Lower lobe of right lung (tissue), 2 donors: ENCODE data around the gene ADAMTSL1. TPM values are rescaled to one million over a fixed set of nuclear protein-coding genes. Genes with fewer than 3 reads are reported as not detected.

Experiments
- ATAC-seq, 2 donors: fragments of 200-7000 bp; cut with Tn5 transposase; one replicate each; pipeline ENCODE4 v1.9.1; 2020 to 2022; ENCODE audit warnings: mild to moderate bottlenecking in 2 of 2, moderate library complexity in 2 of 2
- DNase-seq: peaks from one replicate; pipeline ENCODE4 v3.0.0-alpha.2; 2020
- H3K27ac ChIP-seq: fragments of 200-600 bp; one replicate; pipeline ENCODE4 v1.8.0; 2022
- H3K27me3 ChIP-seq: fragments of 200-600 bp; one replicate; pipeline ENCODE4 v1.8.0; 2022; ENCODE audit warnings: low read depth
- H3K36me3 ChIP-seq: fragments of 200-600 bp; one replicate; pipeline ENCODE4 v1.8.0; 2022; ENCODE audit warnings: mild to moderate bottlenecking
- H3K4me1 ChIP-seq: fragments of 200-600 bp; one replicate; pipeline ENCODE4 v1.8.0; 2022
- H3K4me3 ChIP-seq: fragments of 200-600 bp; one replicate; pipeline ENCODE4 v1.8.0; 2022; ENCODE audit warnings: mild to moderate bottlenecking
- H3K9me3 ChIP-seq: fragments of 200-600 bp; one replicate; pipeline ENCODE4 v1.8.0; 2022
- CTCF ChIP-seq: fragments of 200-600 bp; IDR thresholded peaks from one replicate; pipeline ENCODE4 v1.8.0; 2022; ENCODE audit warnings: antibody characterized with exemption, mild to moderate bottlenecking
- intact Hi-C: fragments of 100-400 bp; cut with DNase I; formaldehyde crosslinking; loops from one replicate; pipeline ENCODE4 v1.11.0; 2022
- total RNA-seq: library from RNA; stranded (reverse); fragmentation: NEBNext Ultra II Directional; extraction: Animal tissue kit (Norgen Biotek cat#: 25700); gene quantifications from one replicate; pipeline ENCODE4 v1.2.1, GENCODE V29; 2021
- donor health status: DM: no; HTN: yes; CAD: no; lungs with severe emphysema.

ADAMTSL1 gene
- total RNA-seq, 1 donor from 2014 or later = 3.7 TPM

- H3K4me3 ChIP-seq = no peak overlapping the region
- H3K9me3 ChIP-seq = no peaks in the 10 kb centered on the region
- intact Hi-C loops = no loop called here
- no peak for TF ChIP-seq CTCF
- no peak for ATAC-seq
- no peak overlapping the region for H3K27ac ChIP-seq
- no peaks in the 10 kb centered on the region for H3K27me3 ChIP-seq
- no peaks in the 10 kb centered on the region for H3K36me3 ChIP-seq
- DNase-seq = no peak
- peaks cover 8% of the 10 kb centered on the region for H3K4me1 ChIP-seq
These were observed 162.8 kb downstream of the ADAMTSL1 start for GRCh38 chr9:18636781-18637180.

- no peak for TF ChIP-seq CTCF
- peaks cover under 1% of the 10 kb centered on the region for H3K4me1 ChIP-seq
- ATAC-seq (no peak), DNase-seq (no peak)
- no peak overlapping the region for H3K4me3 ChIP-seq
- intact Hi-C loops = no loop called here
- H3K27me3 ChIP-seq = no peaks in the 10 kb centered on the region
- no peak overlapping the region for H3K27ac ChIP-seq
- H3K36me3 ChIP-seq = no peaks in the 10 kb centered on the region
- no peaks in the 10 kb centered on the region for H3K9me3 ChIP-seq
These were observed 164.7 kb downstream of the ADAMTSL1 start for GRCh38 chr9:18638371-18639249.

GRCh38 chr9:18639911-18640310 lies 166.0 kb downstream of the ADAMTSL1 start:
- H3K36me3 ChIP-seq = no peaks in the 10 kb centered on the region
- no peak for TF ChIP-seq CTCF
- ATAC-seq = no peak
- intact Hi-C loops = no loop called here
- H3K27ac ChIP-seq = no peak overlapping the region
- no peaks in the 10 kb centered on the region for H3K27me3 ChIP-seq
- no peaks in the 10 kb centered on the region for H3K4me1 ChIP-seq
- DNase-seq = no peak
- no peaks in the 10 kb centered on the region for H3K9me3 ChIP-seq
- H3K4me3 ChIP-seq = no peak overlapping the region

GRCh38 chr9:18658804-18659705 lies 185.1 kb downstream of the ADAMTSL1 start:
- no peaks in the 10 kb centered on the region for H3K9me3 ChIP-seq
- no peaks in the 10 kb centered on the region for H3K27me3 ChIP-seq
- no peak overlapping the region for H3K27ac ChIP-seq
- DNase-seq (no peak), ATAC-seq (no peak)
- no peak for TF ChIP-seq CTCF
- no peak overlapping the region for H3K4me3 ChIP-seq
- intact Hi-C loops = no loop called here
- no peaks in the 10 kb centered on the region for H3K4me1 ChIP-seq
- H3K36me3 ChIP-seq = no peaks in the 10 kb centered on the region

- no peak for DNase-seq
- TF ChIP-seq CTCF = no peak
- H3K4me3 ChIP-seq = no peak overlapping the region
- H3K9me3 ChIP-seq = no peaks in the 10 kb centered on the region
- no peak overlapping the region for H3K27ac ChIP-seq
- no peaks in the 10 kb centered on the region for H3K4me1 ChIP-seq
- intact Hi-C loops = no loop called here
- H3K36me3 ChIP-seq = no peaks in the 10 kb centered on the region
- ATAC-seq = no peak
- no peaks in the 10 kb centered on the region for H3K27me3 ChIP-seq
These were observed 186.0 kb downstream of the ADAMTSL1 start for GRCh38 chr9:18660001-18660400.
